Activated CD4-positive, alpha-beta memory T cell treated with anti-CD3 and anti-CD28 coated beads for 36 hours (primary cell): ENCODE data around the gene TNRC6B. TPM values are rescaled to one million over a fixed set of nuclear protein-coding genes. Genes with fewer than 3 reads are reported as not detected.

Experiments
- CTCF ChIA-PET: fragments of 350-600 bp; sonication (Branson Sonifier 250); formaldehyde crosslinking; loops from one replicate; lab custom pipeline; 2021; ENCODE audit warnings: antibody characterized with exemption, inconsistent platforms; lab: Charles Lee
- POLR2A ChIA-PET: fragments of 350-600 bp; sonication (Branson Sonifier 250); formaldehyde crosslinking; loops from one replicate; lab custom pipeline; 2021; ENCODE audit warnings: antibody characterized with exemption; lab: Charles Lee
- DNase-seq: peaks from one replicate; pipeline ENCODE4 v3.0.0-alpha.2; 2020
- H3K27ac Mint-ChIP-seq: one replicate; pipeline ENCODE4 v1.8.0; 2021; ENCODE audit warnings: mixed read lengths
- H3K27me3 Mint-ChIP-seq: one replicate; pipeline ENCODE4 v1.8.0; 2021; ENCODE audit warnings: mixed read lengths
- H3K36me3 Mint-ChIP-seq: one replicate; pipeline ENCODE4 v1.8.0; 2021; ENCODE audit warnings: mixed read lengths
- H3K4me1 Mint-ChIP-seq: one replicate; pipeline ENCODE4 v1.8.0; 2021; ENCODE audit warnings: low read depth, mixed read lengths
- H3K4me3 Mint-ChIP-seq: one replicate; pipeline ENCODE4 v1.8.0; 2021; ENCODE audit warnings: mild to moderate bottlenecking, mixed read lengths
- H3K9me3 Mint-ChIP-seq: one replicate; pipeline ENCODE4 v1.8.0; 2021; ENCODE audit warnings: mixed read lengths
- intact Hi-C: fragments of 100-400 bp; cut with micrococcal nuclease; formaldehyde crosslinking; loops from one replicate; pipeline ENCODE4 v1.15.1; 2023
- total RNA-seq, 2 experiments: library from RNA; stranded (reverse); gene quantifications; one replicate each; pipeline ENCODE4 v1.2.3, GENCODE V29; 2021

TNRC6B gene
- total RNA-seq, 2 experiments from 2014 or later = 34.9 to 38.8 TPM

GRCh38 chr22:40233886-40234285 lies 56.2 kb downstream of the TNRC6B start:
- POLR2A ChIA-PET = no interaction called here
- no peak overlapping the region for H3K4me3 Mint-ChIP-seq
- peaks cover 8% of the 10 kb centered on the region for H3K36me3 Mint-ChIP-seq

GRCh38 chr22:40234658-40235057 lies 56.9 kb downstream of the TNRC6B start:
- Mint-ChIP-seq H3K27ac (no peak overlapping the region), H3K27me3 (no peaks in the 10 kb centered on the region), H3K4me3 (no peak overlapping the region), H3K36me3 (peaks cover 5% of the 10 kb centered on the region), H3K4me1 (peaks cover 50% of the 10 kb centered on the region), H3K9me3 (no peaks in the 10 kb centered on the region)
- DNase-seq = no peak
- POLR2A ChIA-PET = no interaction called here
- CTCF ChIA-PET = interaction anchor here (1.2 kb wide), 1 partner anchor 42 kb away, joined by 4 read pairs; no protein-coding TSS in a partner anchor
- intact Hi-C loops = no loop called here

More at GRCh38 chr22:40233886-40234285, 56.2 kb downstream of the TNRC6B start:
- intact Hi-C loops = no loop called here
- DNase-seq = no peak
- Mint-ChIP-seq H3K4me1 (peaks cover 45% of the 10 kb centered on the region), H3K9me3 (no peaks in the 10 kb centered on the region), H3K27ac (no peak overlapping the region), H3K27me3 (no peaks in the 10 kb centered on the region)
- CTCF ChIA-PET = no interaction called here

- POLR2A ChIA-PET = no interaction called here
- CTCF ChIA-PET = interaction anchor here (0.8 to 1.2 kb wide), 2 partner anchors 36 to 42 kb away, joined by 3 to 4 read pairs; no protein-coding TSS in a partner anchor
- intact Hi-C loops = no loop called here
- Mint-ChIP-seq H3K4me3 (no peak overlapping the region), H3K4me1 (peaks cover 55% of the 10 kb centered on the region), H3K27ac (no peak overlapping the region), H3K9me3 (no peaks in the 10 kb centered on the region), H3K36me3 (peaks cover 2% of the 10 kb centered on the region), H3K27me3 (no peaks in the 10 kb centered on the region)
- no peak for DNase-seq
Observed at GRCh38 chr22:40235308-40235707, 57.6 kb downstream of the TNRC6B start.

GRCh38 chr22:40236131-40236665 lies 58.5 kb downstream of the TNRC6B start:
- CTCF ChIA-PET = no interaction called here
- Mint-ChIP-seq H3K9me3 (no peaks in the 10 kb centered on the region), H3K4me1 (peaks cover 64% of the 10 kb centered on the region), H3K27ac (no peak overlapping the region), H3K27me3 (no peaks in the 10 kb centered on the region), H3K4me3 (no peak overlapping the region), H3K36me3 (no peaks in the 10 kb centered on the region)
- DNase-seq = no peak
- POLR2A ChIA-PET = no interaction called here
- intact Hi-C loops = no loop called here

DNA sequence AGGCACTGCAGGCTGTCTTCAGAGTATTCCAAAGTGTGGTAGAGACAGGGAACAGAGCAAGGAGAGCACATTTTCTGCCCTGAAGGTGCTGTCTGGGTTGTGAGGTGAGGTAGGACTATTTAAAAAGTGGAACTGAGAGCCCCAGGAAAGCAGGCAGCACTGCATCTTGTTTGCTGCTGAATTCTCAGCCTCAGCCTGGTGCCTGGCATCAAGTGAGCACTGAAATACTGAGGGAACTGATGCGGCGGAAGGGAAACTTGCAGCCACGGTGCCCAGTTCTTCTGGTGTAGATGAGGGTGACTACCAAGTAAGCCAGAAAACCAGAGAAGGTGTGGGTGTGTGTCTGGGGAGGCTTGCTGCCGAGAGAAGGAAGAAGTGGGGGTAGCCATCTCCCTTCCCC lies 59.5 kb downstream of the TNRC6B start:
- H3K4me3 Mint-ChIP-seq = no peak overlapping the region
- intact Hi-C loops = no loop called here
- no peaks in the 10 kb centered on the region for H3K9me3 Mint-ChIP-seq
- no peaks in the 10 kb centered on the region for H3K27me3 Mint-ChIP-seq
- CTCF ChIA-PET = no interaction called here
- H3K36me3 Mint-ChIP-seq = no peaks in the 10 kb centered on the region
- peaks cover 71% of the 10 kb centered on the region for H3K4me1 Mint-ChIP-seq
- DNase-seq = peak; percentile 49
- H3K27ac Mint-ChIP-seq = peak overlapping the region; percentile 59
- POLR2A ChIA-PET = interaction anchor here (1.0 kb wide), 1 partner anchor 60 kb away, joined by 3 read pairs; the partner anchor contains the start of gene TNRC6B

GRCh38 chr22:40237788-40238424 lies 60.2 kb downstream of the TNRC6B start:
- DNase-seq = peak; percentile 27
- POLR2A ChIA-PET = interaction anchor here (1.0 kb wide), 1 partner anchor 60 kb away, joined by 3 read pairs; the partner anchor contains the start of gene TNRC6B
- CTCF ChIA-PET = no interaction called here
- Mint-ChIP-seq H3K9me3 (no peaks in the 10 kb centered on the region), H3K4me1 (peaks cover 77% of the 10 kb centered on the region), H3K27ac (peak overlapping the region; percentile 59), H3K36me3 (no peaks in the 10 kb centered on the region), H3K27me3 (no peaks in the 10 kb centered on the region), H3K4me3 (no peak overlapping the region)
- intact Hi-C loops = loop anchor here (2.0 kb wide), 1 partner anchor 27 kb away; no protein-coding TSS in a partner anchor

DNA sequence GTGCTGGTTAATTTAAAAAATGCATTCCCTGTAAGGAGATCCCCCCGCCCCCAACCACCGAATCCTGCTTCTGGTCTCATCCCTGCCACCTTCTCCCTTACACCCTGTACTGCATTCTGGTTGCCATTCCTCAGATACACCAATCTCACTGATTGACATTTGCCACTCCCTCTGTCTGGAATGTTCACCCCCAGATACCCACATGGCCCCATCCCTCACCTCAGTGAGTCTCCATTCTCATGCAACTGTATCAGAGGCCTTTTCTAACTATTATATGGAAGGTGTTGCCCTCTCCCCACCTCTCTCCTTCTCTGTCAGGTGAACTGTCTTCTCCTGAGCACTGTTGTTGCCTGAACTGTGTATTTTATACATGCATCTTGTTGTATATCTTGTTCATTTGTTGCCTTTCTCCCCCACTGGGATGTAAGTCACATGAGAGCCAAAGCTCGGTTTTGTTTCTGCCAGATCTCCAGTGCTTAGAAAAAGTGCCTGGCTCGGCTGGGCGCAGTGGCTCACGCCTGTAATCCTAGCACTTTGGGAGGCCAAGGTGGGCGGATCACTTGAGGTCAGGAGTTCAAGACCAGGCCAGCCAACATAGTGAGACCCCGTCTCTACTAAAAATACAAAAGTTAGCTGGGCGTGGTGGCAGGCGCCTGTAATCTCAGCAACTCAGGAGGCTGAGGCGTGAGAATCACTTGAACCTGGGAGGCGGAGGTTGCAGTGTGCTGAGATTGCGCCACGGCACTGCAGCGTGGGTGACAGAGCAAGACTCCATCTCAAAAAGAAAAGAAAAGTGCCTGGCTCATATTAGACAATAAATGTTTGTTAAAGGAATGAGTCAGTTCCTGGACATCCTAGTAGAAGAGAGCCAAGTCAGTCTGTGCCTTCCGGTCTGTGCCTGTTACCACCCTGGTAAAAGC lies 61.0 kb downstream of the TNRC6B start:
- H3K36me3 Mint-ChIP-seq = no peaks in the 10 kb centered on the region
- H3K9me3 Mint-ChIP-seq = no peaks in the 10 kb centered on the region
- intact Hi-C loops = loop anchor here (2.0 kb wide), 1 partner anchor 28 kb away; no protein-coding TSS in a partner anchor
- H3K27ac Mint-ChIP-seq = peak overlapping the region; percentile 59
- DNase-seq = peak; percentile 59
- ChIA-PET POLR2A (interaction anchor here (0.6 to 0.8 kb wide), 2 partner anchors 13 to 48 kb away, joined by 3 to 5 read pairs; no protein-coding TSS in a partner anchor), CTCF (no interaction called here)
- H3K4me1 Mint-ChIP-seq = peaks cover 81% of the 10 kb centered on the region
- H3K27me3 Mint-ChIP-seq = no peaks in the 10 kb centered on the region
- peak overlapping the region; percentile 2 for H3K4me3 Mint-ChIP-seq

GRCh38 chr22:40239345-40239683 lies 61.6 kb downstream of the TNRC6B start:
- H3K9me3 Mint-ChIP-seq = no peaks in the 10 kb centered on the region
- ChIA-PET POLR2A (interaction anchor here (0.8 kb wide), 1 partner anchor 12 kb away, joined by 3 read pairs; no protein-coding TSS in a partner anchor), CTCF (no interaction called here)
- H3K4me3 Mint-ChIP-seq = peak overlapping the region; percentile 2
- intact Hi-C loops = loop anchor here (2.0 kb wide), 1 partner anchor 29 kb away; no protein-coding TSS in a partner anchor
- H3K27me3 Mint-ChIP-seq = no peaks in the 10 kb centered on the region
- no peaks in the 10 kb centered on the region for H3K36me3 Mint-ChIP-seq
- H3K4me1 Mint-ChIP-seq = peaks cover 87% of the 10 kb centered on the region
- H3K27ac Mint-ChIP-seq = peak overlapping the region; percentile 21
- DNase-seq = no peak

DNA sequence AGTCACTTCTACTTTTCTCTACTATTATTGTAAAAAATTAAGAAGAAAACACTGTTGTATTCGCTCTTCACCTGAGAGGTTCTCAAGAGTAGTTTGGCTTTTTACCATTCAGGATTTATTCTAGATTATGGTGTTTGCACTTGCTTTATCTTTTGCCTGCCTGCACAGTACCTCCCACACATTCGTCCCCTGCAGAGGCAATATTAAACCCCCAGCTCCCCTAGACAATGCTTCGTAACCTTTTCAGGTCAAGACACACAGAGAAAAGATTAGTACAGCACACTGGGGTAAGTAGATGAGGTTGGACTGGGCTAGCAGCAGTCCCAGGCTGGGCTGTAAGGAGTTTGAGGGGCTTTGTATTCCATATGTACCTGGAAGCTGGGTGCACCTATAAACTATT lies 62.4 kb downstream of the TNRC6B start:
- Mint-ChIP-seq H3K36me3 (no peaks in the 10 kb centered on the region), H3K9me3 (no peaks in the 10 kb centered on the region), H3K27me3 (no peaks in the 10 kb centered on the region), H3K4me3 (no peak overlapping the region), H3K27ac (no peak overlapping the region), H3K4me1 (peaks cover 91% of the 10 kb centered on the region)
- ChIA-PET CTCF (interaction anchor here (0.9 kb wide), 1 partner anchor 107 kb away, joined by 5 read pairs; no protein-coding TSS in a partner anchor), POLR2A (interaction anchor here (1.0 to 1.6 kb wide), 3 partner anchors 9 to 44 kb away, joined by 3 to 4 read pairs (median 3); no protein-coding TSS in a partner anchor)
- intact Hi-C loops = loop anchor here (2.0 to 5.0 kb wide), 3 partner anchors 43 to 185 kb away; partner anchors contain the start of gene TNRC6B
- DNase-seq = no peak

GRCh38 chr22:40240686-40241085 lies 63.0 kb downstream of the TNRC6B start:
- H3K4me3 Mint-ChIP-seq = peak overlapping the region; percentile 30
- ChIA-PET CTCF (interaction anchor here (0.9 kb wide), 1 partner anchor 107 kb away, joined by 5 read pairs; no protein-coding TSS in a partner anchor), POLR2A (interaction anchor here (0.8 to 1.6 kb wide), 4 partner anchors 9 to 189 kb away, joined by 3 to 4 read pairs (median 3); no protein-coding TSS in a partner anchor)
- peak; percentile 34 for DNase-seq
- H3K27ac Mint-ChIP-seq = peak overlapping the region; percentile 84
- H3K27me3 Mint-ChIP-seq = no peaks in the 10 kb centered on the region
- peaks cover 88% of the 10 kb centered on the region for H3K4me1 Mint-ChIP-seq
- H3K9me3 Mint-ChIP-seq = no peaks in the 10 kb centered on the region
- H3K36me3 Mint-ChIP-seq = peaks cover under 1% of the 10 kb centered on the region
- intact Hi-C loops = loop anchor here (1.0 to 5.0 kb wide), 4 partner anchors 10 to 186 kb away; partner anchors contain the start of gene TNRC6B

GRCh38 chr22:40241200-40241763 lies 63.6 kb downstream of the TNRC6B start:
- peak overlapping the region; percentile 30 for H3K4me3 Mint-ChIP-seq
- intact Hi-C loops = loop anchor here (1.0 to 5.0 kb wide), 4 partner anchors 9 to 186 kb away; partner anchors contain the start of gene TNRC6B
- H3K27ac Mint-ChIP-seq = peak overlapping the region; percentile 84
- peak; percentile 39 for DNase-seq
- H3K9me3 Mint-ChIP-seq = no peaks in the 10 kb centered on the region
- ChIA-PET CTCF (interaction anchor here (0.9 to 1.3 kb wide), 2 partner anchors 69 to 106 kb away, joined by 3 to 5 read pairs; no protein-coding TSS in a partner anchor), POLR2A (interaction anchor here (0.6 to 1.6 kb wide), 4 partner anchors 8 to 739 kb away, joined by 3 to 4 read pairs (median 3); partner anchors contain the start of gene MIEF1)
- H3K27me3 Mint-ChIP-seq = no peaks in the 10 kb centered on the region
- peaks cover 2% of the 10 kb centered on the region for H3K36me3 Mint-ChIP-seq
- H3K4me1 Mint-ChIP-seq = peaks cover 87% of the 10 kb centered on the region
